Measurements from ENCODE around the gene PBX4. TPM values are rescaled to one million over a fixed set of nuclear protein-coding genes. Genes with fewer than 3 reads are reported as not detected.

Gene PBX4
- total RNA-seq, 4 donors from 2014 or later, result 3.7 to 11.8 (median 8.1) TPM

DNA sequence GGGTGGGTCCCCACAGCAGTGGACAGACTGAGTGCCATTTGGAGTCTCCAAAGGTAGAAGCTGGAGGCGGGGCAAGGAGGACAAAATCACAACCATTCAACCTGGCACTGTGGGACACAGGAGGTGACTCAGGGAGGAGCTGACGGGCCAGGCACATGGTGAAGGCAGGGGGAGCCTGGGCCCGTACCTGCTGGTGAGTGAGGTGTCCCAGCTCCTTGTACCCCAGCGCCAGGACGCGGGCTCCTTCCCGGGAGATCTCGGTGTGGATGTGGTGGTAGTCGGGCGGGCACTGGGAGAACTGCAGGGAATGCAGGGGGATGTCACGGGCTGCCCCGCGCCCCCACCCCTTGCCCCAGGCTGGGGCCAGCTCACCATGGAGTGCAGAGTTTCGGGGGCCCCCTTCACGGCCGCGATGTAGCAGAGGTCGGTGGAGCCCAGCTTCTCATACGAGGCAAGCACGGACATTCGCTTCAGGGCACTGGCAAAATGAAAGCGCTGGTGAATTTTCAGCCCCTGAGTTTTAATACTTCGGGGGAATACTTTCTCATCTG, 35.2 kb upstream of the PBX4 start:
- DNase-seq (ENCODE audit: low spot score in 2 of 2), result no peak
- peaks cover 0 to 15% (median 0%) of the 10 kb centered on the region in 4 donors for H3K4me1 ChIP-seq
- H3K36me3 ChIP-seq, result peaks cover 6 to 100% (median 80%) of the 10 kb centered on the region in 3 donors
- no peaks in the 10 kb centered on the region for H3K27me3 ChIP-seq
- H3K27ac ChIP-seq, result peak overlapping the region in 1 of 4 donors; percentile 36
- H3K4me3 ChIP-seq, result no peak overlapping the region
- H3K9me3 ChIP-seq, result no peaks in the 10 kb centered on the region
- 96% methylated on average over 23 of the region's 23 CpGs for WGBS, 2 donors
- TF ChIP-seq EP300 (IDR thresholded peaks at IDR 0.05) (no peak), POLR2A (IDR thresholded peaks at IDR 0.05) (no peak)
- TF ChIP-seq, protein P1, sequence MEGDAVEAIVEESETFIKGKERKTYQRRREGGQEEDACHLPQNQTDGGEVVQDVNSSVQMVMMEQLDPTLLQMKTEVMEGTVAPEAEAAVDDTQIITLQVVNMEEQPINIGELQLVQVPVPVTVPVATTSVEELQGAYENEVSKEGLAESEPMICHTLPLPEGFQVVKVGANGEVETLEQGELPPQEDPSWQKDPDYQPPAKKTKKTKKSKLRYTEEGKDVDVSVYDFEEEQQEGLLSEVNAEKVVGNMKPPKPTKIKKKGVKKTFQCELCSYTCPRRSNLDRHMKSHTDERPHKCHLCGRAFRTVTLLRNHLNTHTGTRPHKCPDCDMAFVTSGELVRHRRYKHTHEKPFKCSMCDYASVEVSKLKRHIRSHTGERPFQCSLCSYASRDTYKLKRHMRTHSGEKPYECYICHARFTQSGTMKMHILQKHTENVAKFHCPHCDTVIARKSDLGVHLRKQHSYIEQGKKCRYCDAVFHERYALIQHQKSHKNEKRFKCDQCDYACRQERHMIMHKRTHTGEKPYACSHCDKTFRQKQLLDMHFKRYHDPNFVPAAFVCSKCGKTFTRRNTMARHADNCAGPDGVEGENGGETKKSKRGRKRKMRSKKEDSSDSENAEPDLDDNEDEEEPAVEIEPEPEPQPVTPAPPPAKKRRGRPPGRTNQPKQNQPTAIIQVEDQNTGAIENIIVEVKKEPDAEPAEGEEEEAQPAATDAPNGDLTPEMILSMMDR (IDR thresholded peaks at IDR 0.05), result no peak

DNA sequence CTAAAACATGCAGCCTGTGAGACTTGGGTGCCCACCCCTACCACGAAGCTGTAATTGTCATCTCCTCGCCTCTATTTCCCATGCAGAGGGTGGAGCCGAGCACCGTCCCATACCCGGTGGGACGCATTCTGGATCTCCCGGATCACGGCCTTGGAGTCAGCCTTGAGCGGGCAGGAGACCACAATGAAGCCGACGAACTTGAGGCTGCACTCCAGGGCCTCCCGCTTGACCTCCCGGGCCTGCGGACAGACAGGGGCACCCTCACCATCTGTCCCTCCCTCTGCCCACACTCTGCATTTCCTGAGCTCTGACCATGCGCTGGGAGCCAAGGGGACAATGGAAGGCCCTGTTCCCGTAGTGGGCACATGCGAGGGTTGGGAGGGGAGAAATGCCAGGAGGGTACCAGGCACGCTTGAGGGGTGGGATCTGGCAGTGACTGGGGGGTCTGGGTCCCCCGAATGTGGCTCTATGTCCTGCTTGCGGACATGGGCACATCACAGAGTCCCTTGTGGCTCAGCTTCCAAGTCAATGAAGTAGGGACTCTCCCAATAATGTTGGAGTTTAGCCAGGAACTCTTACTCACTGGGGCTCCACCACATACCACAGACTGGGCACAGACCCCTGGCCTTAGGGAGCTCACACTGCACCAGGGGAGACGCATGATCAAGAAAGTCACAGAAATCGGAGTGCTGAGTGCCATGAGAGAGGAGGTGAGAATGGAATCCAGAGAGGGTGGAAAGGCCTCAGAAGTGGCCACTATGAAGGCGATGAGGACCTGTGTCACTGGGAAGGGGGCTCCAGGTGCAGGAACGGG, 34.2 kb upstream of the PBX4 start:
- 64 to 71% methylated on average over 22 to 24 of the region's 24 CpGs for WGBS, 2 donors
- Histone ChIP-seq H3K4me3 (no peak overlapping the region), H3K4me1 (peaks cover 0 to 14% (median 0%) of the 10 kb centered on the region in 4 donors), H3K27me3 (no peaks in the 10 kb centered on the region), H3K27ac (peak overlapping the region in 2 of 4 donors; percentile 15 to 36), H3K9me3 (no peaks in the 10 kb centered on the region), H3K36me3 (peaks cover 6 to 100% (median 76%) of the 10 kb centered on the region in 3 donors)
- DNase-seq (ENCODE audit: low spot score in 2 of 2), result no peak
- TF ChIP-seq, protein P1 (IDR thresholded peaks at IDR 0.05), result no peak
- TF ChIP-seq POLR2A (IDR thresholded peaks at IDR 0.05), result no peak
- no peak for TF ChIP-seq EP300 (IDR thresholded peaks at IDR 0.05)

DNA sequence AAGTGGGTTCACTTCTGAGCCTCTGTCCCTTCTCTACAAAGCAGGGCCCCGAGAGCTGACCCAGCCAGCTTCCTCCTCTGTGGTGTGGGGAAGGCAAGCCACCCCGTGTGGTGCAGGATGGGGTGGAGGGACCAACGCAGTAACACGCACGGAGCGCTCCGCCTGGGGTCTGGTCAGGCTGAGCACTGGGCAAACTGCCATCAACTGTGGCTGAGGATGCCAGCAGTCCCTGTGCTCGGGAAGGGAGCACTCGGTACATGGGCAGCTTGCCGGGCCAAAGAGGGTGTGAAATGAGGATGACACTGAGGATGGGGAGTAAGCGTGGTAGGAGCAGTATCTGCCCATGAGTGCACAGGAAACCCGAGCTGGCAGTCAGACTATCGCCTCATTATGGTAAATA, 32.6 kb upstream of the PBX4 start:
- H3K27me3 ChIP-seq, result no peaks in the 10 kb centered on the region
- H3K4me1 ChIP-seq, result peaks cover 0 to 10% (median 0%) of the 10 kb centered on the region in 4 donors
- TF ChIP-seq EP300 (IDR thresholded peaks at IDR 0.05) (no peak), POLR2A (IDR thresholded peaks at IDR 0.05) (no peak)
- TF ChIP-seq, protein P1 (IDR thresholded peaks at IDR 0.05), result no peak
- 53 to 60% methylated on average over 13 of the region's 13 CpGs for WGBS, 2 donors
- no peak for DNase-seq (ENCODE audit: low spot score in 2 of 2)
- H3K9me3 ChIP-seq, result no peaks in the 10 kb centered on the region
- peak overlapping the region in 1 of 4 donors; percentile 20 for H3K27ac ChIP-seq
- H3K36me3 ChIP-seq, result peaks cover 14 to 100% (median 74%) of the 10 kb centered on the region in 3 donors
- no peak overlapping the region for H3K4me3 ChIP-seq

DNA sequence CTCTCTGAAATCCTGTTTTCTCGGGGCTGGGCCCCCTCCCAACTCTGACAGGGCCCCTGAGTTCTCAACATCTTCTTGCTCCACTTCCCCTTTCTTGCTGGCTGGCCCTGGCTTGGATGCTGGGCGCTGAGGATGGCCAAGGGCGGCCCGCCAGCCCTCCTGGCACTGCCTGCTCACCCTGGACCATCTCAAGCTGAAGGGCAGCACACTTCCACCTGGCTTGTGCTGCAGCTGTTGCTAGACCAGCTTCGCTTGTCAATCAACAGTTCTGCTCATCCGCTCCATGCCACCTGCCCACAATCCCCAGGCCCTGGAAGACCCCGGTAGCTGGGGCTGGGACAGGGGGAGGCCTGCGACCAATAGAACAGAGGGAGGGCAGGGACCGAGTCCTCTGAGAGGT, 31.8 kb upstream of the PBX4 start:
- WGBS, 2 donors, result 92% methylated on average over 7 to 9 of the region's 9 CpGs
- no peak overlapping the region for H3K4me3 ChIP-seq
- no peaks in the 10 kb centered on the region for H3K9me3 ChIP-seq
- no peaks in the 10 kb centered on the region for H3K27me3 ChIP-seq
- DNase-seq (ENCODE audit: low spot score in 2 of 2), result no peak
- H3K4me1 ChIP-seq, result peaks cover 0 to 10% (median 0%) of the 10 kb centered on the region in 4 donors
- H3K36me3 ChIP-seq, result peaks cover 14 to 100% (median 73%) of the 10 kb centered on the region in 3 donors
- H3K27ac ChIP-seq, result no peak overlapping the region
- TF ChIP-seq EP300 (IDR thresholded peaks at IDR 0.05) (no peak), POLR2A (IDR thresholded peaks at IDR 0.05) (no peak)
- TF ChIP-seq, protein P1 (IDR thresholded peaks at IDR 0.05), result no peak

DNA sequence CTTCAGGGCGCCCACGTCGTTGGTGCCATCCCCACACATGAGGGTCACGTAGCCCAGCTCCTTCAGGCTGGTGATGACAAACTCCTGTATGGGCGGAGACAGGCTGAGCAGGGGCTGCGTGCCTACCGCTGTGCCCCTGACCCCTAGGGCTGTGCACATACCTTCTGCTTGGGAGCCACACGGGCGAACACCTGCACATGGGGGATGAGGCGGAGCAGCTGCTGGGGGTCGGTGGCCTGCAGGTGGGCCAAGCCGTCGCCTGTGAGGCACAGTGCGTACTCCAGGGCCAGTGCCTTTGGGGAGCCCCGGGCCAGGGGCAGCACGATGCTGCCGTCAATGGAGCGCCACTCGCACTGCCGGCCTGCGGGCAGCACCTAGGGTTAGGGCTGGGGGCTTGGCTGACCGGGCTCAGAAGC, 31.1 kb upstream of the PBX4 start:
- no peaks in the 10 kb centered on the region for H3K9me3 ChIP-seq

More for the DNA sequence above, 31.1 kb upstream of the PBX4 start:
- peaks cover 0 to 10% (median 0%) of the 10 kb centered on the region in 4 donors for H3K4me1 ChIP-seq
- 97 to 100% methylated on average over 2 to 17 of the region's 22 CpGs for WGBS, 2 donors
- H3K27ac ChIP-seq, result no peak overlapping the region
- H3K36me3 ChIP-seq, result peaks cover 14 to 100% (median 65%) of the 10 kb centered on the region in 3 donors
- TF ChIP-seq POLR2A (IDR thresholded peaks at IDR 0.05) (no peak), EP300 (IDR thresholded peaks at IDR 0.05) (no peak)
- TF ChIP-seq, protein P1 (IDR thresholded peaks at IDR 0.05), result no peak
- no peak overlapping the region for H3K4me3 ChIP-seq
- no peak for DNase-seq (ENCODE audit: low spot score in 2 of 2)
- H3K27me3 ChIP-seq, result no peaks in the 10 kb centered on the region

Measured in tibial nerve (tissue), 4 donors.